Loucy (cell line): ENCODE measurements around the gene NBL1.

ENCODE experiments used
- H2AFZ ChIP-seq: fragments of 200-600 bp; sonication (generic); 2 replicates; pipeline ENCODE4 v1.6.0; 2016; ENCODE audit warnings: antibody characterized with exemption, mild to moderate bottlenecking, low read length, moderate library complexity
- H3F3A ChIP-seq: fragments of 200-600 bp; 2 replicates; pipeline ENCODE4 v1.6.0; 2016; ENCODE audit warnings: antibody characterized with exemption, low read depth, mild to moderate bottlenecking
- H3K27me3 ChIP-seq: fragments of 200-600 bp; sonication (generic); 2 replicates; pipeline ENCODE4 v1.6.1; 2014; ENCODE audit warnings: low read length, mild to moderate bottlenecking; ENCODE audit not compliant: insufficient read depth, poor library complexity, severe bottlenecking
- H3K36me3 ChIP-seq: fragments of 200-600 bp; sonication (generic); 2 replicates; pipeline ENCODE4 v1.6.1; 2016; ENCODE audit warnings: low read length; ENCODE audit not compliant: insufficient read depth
- H3K4me1 ChIP-seq: fragments of 200-600 bp; sonication (generic); 2 replicates; pipeline ENCODE4 v1.5.1; 2014; ENCODE audit warnings: low read length, mild to moderate bottlenecking; ENCODE audit not compliant: insufficient read depth, poor library complexity, severe bottlenecking
- H3K4me2 ChIP-seq: fragments of 200-600 bp; sonication (generic); 2 replicates; pipeline ENCODE4 v1.6.0; 2014; ENCODE audit warnings: antibody characterized with exemption, low read length, low read depth, mild to moderate bottlenecking; ENCODE audit not compliant: poor library complexity, severe bottlenecking
- H3K4me3 ChIP-seq: fragments of 200-600 bp; sonication (generic); 2 replicates; pipeline ENCODE4 v1.5.1; 2014; ENCODE audit warnings: low read length, mild to moderate bottlenecking, mixed read lengths; ENCODE audit not compliant: poor library complexity, severe bottlenecking
- H3K79me2 ChIP-seq: fragments of 200-600 bp; sonication (generic); 2 replicates; pipeline ENCODE4 v1.6.1; 2014; ENCODE audit warnings: low read length; ENCODE audit not compliant: insufficient read depth
- H3K9ac ChIP-seq: fragments of 200-600 bp; sonication (generic); 2 replicates; pipeline ENCODE4 v1.6.0; 2014; ENCODE audit warnings: mild to moderate bottlenecking, low read depth, low read length, moderate library complexity; ENCODE audit not compliant: poor library complexity, severe bottlenecking
- H3K9me2 ChIP-seq: fragments of 200-600 bp; sonication (generic); replicated peaks from 2 replicates; pipeline ENCODE4 v1.6.1; 2016; ENCODE audit warnings: low read depth, low read length, mixed read lengths
- H3K9me3 ChIP-seq: fragments of 200-600 bp; sonication (generic); 2 replicates; pipeline ENCODE4 v1.6.1; 2014; ENCODE audit warnings: mild to moderate bottlenecking, antibody characterized with exemption, low read length, low read depth; ENCODE audit not compliant: insufficient read depth
- H4K20me1 ChIP-seq: fragments of 200-600 bp; sonication (generic); 2 replicates; pipeline ENCODE4 v1.6.0; 2014; ENCODE audit warnings: antibody characterized with exemption, low read length, mild to moderate bottlenecking; ENCODE audit not compliant: insufficient read depth, poor library complexity, severe bottlenecking
- EZH2phosphoT487 ChIP-seq: fragments of 200-600 bp; IDR thresholded peaks from 2 replicates; pipeline ENCODE4 v1.6.1; 2018; ENCODE audit warnings: antibody characterized with exemption, mild to moderate bottlenecking, moderate library complexity, borderline replicate concordance
- TF ChIP-seq, protein P1 (sequence below): fragments of 200-600 bp; sonication (generic); conservative IDR thresholded peaks from 2 replicates; pipeline ENCODE4 v1.5.1; 2014; ENCODE audit warnings: mild to moderate bottlenecking, antibody characterized with exemption, low read length

Gene NBL1

GRCh38 chr1:19648239-19648638, 4.1 kb downstream of the NBL1 start:
- no peak overlapping the region for H3K9ac ChIP-seq
- no peaks in the 10 kb centered on the region for H3F3A ChIP-seq
- no peak overlapping the region for H3K4me2 ChIP-seq
- no peaks in the 10 kb centered on the region for H3K27me3 ChIP-seq
- no peaks in the 10 kb centered on the region for H3K9me3 ChIP-seq
- no peaks in the 10 kb centered on the region for H3K36me3 ChIP-seq
- H4K20me1 ChIP-seq, result no peaks in the 10 kb centered on the region
- H3K9me2 ChIP-seq, result no peaks in the 10 kb centered on the region
- H2AFZ ChIP-seq, result no peak overlapping the region
- H3K79me2 ChIP-seq, result no peaks in the 10 kb centered on the region
- TF ChIP-seq, protein P1, sequence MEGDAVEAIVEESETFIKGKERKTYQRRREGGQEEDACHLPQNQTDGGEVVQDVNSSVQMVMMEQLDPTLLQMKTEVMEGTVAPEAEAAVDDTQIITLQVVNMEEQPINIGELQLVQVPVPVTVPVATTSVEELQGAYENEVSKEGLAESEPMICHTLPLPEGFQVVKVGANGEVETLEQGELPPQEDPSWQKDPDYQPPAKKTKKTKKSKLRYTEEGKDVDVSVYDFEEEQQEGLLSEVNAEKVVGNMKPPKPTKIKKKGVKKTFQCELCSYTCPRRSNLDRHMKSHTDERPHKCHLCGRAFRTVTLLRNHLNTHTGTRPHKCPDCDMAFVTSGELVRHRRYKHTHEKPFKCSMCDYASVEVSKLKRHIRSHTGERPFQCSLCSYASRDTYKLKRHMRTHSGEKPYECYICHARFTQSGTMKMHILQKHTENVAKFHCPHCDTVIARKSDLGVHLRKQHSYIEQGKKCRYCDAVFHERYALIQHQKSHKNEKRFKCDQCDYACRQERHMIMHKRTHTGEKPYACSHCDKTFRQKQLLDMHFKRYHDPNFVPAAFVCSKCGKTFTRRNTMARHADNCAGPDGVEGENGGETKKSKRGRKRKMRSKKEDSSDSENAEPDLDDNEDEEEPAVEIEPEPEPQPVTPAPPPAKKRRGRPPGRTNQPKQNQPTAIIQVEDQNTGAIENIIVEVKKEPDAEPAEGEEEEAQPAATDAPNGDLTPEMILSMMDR, result no peak
- no peak for TF ChIP-seq EZH2phosphoT487
- peaks cover 4% of the 10 kb centered on the region for H3K4me1 ChIP-seq
- H3K4me3 ChIP-seq, result no peak overlapping the region

- no peaks in the 10 kb centered on the region for H3F3A ChIP-seq
- no peaks in the 10 kb centered on the region for H3K36me3 ChIP-seq
- H3K4me3 ChIP-seq, result no peak overlapping the region
- no peaks in the 10 kb centered on the region for H3K79me2 ChIP-seq
- no peaks in the 10 kb centered on the region for H3K9me2 ChIP-seq
- H3K9me3 ChIP-seq, result no peaks in the 10 kb centered on the region
- H2AFZ ChIP-seq, result no peak overlapping the region
- no peaks in the 10 kb centered on the region for H3K27me3 ChIP-seq
- H3K4me1 ChIP-seq, result peaks cover 4% of the 10 kb centered on the region
- H3K4me2 ChIP-seq, result no peak overlapping the region
- no peaks in the 10 kb centered on the region for H4K20me1 ChIP-seq
- H3K9ac ChIP-seq, result no peak overlapping the region
- TF ChIP-seq, protein P1, result peak; percentile 19; the same call in 1 of the 2 replicates
- no peak for TF ChIP-seq EZH2phosphoT487
Measured at GRCh38 chr1:19648689-19649088, 4.6 kb downstream of the NBL1 start.

DNA sequence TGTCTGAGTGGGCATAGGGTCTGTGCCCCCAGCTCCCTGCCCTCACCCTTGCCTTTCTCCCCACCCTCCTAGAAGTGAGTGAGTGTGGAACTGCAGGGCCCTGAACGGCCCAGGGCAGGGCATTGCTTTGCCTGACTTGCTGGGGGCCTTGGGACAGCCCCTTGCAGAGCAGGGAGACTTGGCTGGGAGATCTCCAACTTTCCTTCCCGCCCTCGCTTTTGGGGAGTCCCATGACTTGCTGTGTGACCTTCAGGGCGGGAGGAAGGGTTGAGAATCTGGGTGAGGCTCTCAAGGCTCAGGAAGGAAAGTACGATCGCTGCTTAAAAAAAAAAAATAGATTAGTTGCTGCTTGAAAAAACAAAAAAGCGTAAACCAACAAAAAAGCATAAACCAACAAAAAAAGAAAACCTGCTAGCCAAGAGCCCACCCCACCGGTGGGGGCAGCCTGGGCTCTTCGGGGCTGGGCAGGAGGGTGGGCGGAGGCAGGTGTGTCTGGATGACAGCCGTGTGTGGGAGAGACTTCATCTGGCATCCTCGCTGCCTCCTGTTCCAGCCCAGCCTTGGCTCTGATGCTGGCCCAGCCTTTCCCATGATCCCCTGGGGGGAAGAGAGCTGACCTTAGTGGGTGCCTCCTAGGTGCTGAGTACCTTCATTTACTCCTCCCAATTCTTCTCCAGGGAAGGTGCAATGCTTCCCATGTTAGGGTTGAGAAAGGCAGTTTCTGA, 6.5 kb downstream of the NBL1 start:
- Histone ChIP-seq H3K36me3 (no peaks in the 10 kb centered on the region), H3K27me3 (no peaks in the 10 kb centered on the region), H3K4me2 (peak overlapping the region; percentile 59), H2AFZ (peak overlapping the region; percentile 66), H4K20me1 (no peaks in the 10 kb centered on the region), H3K4me1 (peaks cover 10% of the 10 kb centered on the region), H3K9me2 (no peaks in the 10 kb centered on the region), H3K9ac (no peak overlapping the region), H3K9me3 (no peaks in the 10 kb centered on the region), H3K4me3 (peak overlapping the region; percentile 37), H3F3A (no peaks in the 10 kb centered on the region), H3K79me2 (no peaks in the 10 kb centered on the region)
- TF ChIP-seq, protein P1, result no peak
- TF ChIP-seq EZH2phosphoT487, result no peak
